HG03095 (cell line): ENCODE results near the gene LPP.

Source experiments
- ATAC-seq: cut with Tn5 transposase; IDR thresholded peaks from one replicate; pipeline ENCODE4 v1.9.1; 2021; ENCODE audit warnings: moderate library complexity; ENCODE audit not compliant: unreplicated experiment

LPP gene

GRCh38 chr3:188503647-188504046 is 349.7 kb downstream of the LPP start:
- ATAC-seq, result no peak

- no peak for ATAC-seq
Measured at GRCh38 chr3:188505151-188505550, 351.2 kb downstream of the LPP start.

DNA sequence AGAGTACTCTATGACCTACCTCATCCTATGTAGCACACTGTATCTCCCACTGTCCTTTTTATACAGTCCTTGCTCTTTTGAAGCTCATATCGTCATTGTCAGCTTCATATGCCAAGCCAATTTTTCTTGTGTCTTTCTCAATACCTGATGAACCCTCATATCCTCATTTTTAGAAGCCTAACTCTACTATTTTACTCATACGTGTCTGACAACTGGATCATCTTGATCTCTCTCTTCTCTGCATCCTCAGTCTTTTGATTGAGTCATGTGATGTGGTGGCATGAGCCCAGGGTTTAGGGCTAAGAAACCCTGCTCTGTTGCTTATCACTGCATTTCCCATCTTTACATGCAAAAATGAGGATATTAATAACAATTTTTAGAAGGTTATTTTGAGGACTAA is 352.0 kb downstream of the LPP start:
- no peak for ATAC-seq

DNA sequence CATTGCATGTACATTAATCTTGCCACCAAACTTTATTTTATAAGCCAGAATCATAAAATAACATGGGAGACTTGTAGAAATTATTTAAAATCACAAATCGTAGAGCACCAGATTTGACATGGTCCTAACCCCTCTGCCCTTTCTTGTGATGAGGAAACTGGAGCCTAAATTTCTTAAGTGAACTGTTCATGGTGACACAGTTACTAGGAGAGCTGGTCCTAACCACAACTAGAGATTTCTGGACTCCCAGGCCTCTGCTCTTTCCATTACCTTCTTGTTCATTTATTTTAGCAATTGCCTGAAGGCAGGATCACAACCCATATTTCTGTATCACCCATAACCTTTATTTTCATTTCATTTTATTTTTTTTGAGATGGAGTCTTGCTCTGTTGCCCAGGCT is 352.5 kb downstream of the LPP start:
- ATAC-seq, result no peak

- no peak for ATAC-seq
Measured at GRCh38 chr3:188507244-188507720, 353.3 kb downstream of the LPP start.

- no peak for ATAC-seq
Measured at GRCh38 chr3:188508454-188508853, 354.5 kb downstream of the LPP start.

DNA sequence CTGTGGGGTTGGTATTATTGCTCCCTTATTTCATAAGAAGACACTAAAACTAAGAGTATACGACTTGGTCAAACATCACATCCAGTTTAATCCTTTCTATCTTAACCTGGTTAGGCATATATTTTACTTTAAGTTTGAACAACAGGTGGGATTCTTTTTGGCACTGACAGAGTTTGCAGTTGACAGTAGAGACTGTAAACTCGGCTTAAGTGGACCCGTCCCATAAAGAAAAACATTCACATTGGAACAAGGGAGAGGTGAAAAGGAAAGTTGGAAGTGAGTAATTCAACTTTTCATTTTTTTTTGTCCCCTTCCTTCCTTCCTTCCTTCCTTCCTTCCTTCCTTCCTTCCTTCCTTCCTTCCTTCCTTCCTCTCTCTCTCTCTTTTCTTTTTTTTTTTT is 355.4 kb downstream of the LPP start:
- no peak for ATAC-seq

DNA sequence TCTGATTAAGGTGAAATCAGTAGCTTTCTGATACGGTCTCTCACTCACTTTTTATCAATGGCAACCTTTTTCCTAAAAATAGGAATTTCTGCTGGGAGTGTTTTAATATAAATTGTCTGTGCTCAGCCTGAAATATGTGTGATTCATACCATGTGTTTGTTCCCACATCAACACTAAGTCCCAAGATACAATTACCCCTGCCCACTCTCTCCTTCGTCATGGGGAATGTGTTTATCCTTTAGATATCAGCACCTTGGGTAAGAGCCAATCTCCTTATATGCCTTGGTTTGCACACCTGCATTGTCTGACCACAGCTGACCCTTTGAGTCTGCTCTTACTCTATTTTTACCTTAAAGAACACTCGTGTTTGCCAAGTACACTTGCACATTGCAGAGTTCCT is 356.4 kb downstream of the LPP start:
- no peak for ATAC-seq

DNA sequence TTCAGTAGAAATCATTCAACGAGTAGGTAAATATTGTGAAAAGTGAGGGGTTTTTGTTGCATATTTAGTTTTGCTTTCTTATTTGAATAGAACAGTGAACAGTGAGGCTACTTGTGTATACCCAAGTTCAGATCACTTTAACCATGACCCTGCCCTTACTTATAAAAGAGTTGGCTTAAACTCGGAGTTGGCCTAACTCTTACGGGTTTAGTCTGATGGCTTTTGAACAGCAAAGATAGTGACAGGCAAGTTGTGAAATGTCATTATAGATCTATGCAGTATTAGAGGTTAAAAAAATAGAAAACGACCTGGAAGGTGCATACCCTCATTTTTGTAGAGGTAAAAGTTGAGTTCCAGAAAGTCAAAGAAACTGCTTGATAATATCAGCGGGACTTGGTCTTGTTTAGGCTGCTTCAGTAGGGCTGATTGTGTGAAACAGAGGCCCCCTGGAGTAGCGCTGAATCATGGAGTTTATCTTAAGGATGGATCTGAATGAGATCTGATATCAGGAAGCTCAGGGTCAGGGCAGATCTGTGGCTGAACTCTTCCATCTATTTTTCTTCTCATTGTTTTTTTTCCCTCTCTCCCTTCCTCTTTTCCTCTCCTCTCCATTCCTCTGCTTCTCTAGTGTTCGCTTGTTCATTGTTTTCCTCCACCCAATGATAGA is 359.8 kb downstream of the LPP start:
- ATAC-seq, result no peak

DNA sequence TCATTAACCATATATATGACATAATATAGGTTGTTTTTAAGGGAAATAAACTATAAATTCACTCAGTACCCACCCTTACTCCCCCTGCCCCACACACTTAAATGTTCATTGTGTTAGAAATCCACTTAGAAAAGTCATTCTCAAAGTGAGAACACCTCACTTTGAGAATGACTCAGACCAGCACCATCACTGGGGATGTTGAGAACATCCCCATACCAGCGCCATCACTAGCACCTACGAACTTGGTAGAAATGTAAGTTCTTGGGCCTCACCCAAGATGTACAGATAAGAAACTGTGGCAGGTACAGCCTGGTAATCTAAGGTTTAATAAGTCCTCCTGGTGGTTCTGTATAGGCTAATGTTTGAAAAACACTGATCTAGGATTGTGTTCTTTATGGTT is 362.6 kb downstream of the LPP start:
- ATAC-seq, result no peak

DNA sequence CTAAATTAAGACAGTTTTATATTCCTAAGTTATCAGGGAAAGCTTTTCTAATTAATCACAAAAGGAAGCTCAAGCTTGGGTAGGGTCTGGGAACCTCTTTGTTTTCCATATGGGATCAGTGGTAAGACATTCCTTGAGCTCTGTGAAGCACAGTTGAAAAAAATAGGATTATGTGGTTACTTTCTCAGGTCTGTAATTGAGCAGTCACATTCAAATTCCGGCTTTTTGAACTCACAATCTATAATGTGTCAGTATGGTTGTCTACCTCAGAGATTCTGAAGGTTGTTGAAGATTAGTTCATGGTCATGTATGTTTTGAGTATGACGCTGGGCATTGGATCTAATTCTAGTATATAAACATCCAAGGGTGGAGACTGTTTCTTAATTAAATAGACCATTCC is 364.5 kb downstream of the LPP start:
- ATAC-seq, result no peak

- ATAC-seq, result no peak
Measured at GRCh38 chr3:188518835-188519452, 365.0 kb downstream of the LPP start.

GRCh38 chr3:188520466-188520865 is 366.5 kb downstream of the LPP start:
- no peak for ATAC-seq

- ATAC-seq, result no peak
Measured at GRCh38 chr3:188522115-188522514, 368.2 kb downstream of the LPP start.

GRCh38 chr3:188523291-188523690 is 369.3 kb downstream of the LPP start:
- ATAC-seq, result no peak

- ATAC-seq, result no peak
Measured at GRCh38 chr3:188524052-188524451, 370.1 kb downstream of the LPP start.

GRCh38 chr3:188526057-188526456 is 372.1 kb downstream of the LPP start:
- ATAC-seq, result no peak

GRCh38 chr3:188527389-188527788 is 373.4 kb downstream of the LPP start:
- ATAC-seq, result no peak

DNA sequence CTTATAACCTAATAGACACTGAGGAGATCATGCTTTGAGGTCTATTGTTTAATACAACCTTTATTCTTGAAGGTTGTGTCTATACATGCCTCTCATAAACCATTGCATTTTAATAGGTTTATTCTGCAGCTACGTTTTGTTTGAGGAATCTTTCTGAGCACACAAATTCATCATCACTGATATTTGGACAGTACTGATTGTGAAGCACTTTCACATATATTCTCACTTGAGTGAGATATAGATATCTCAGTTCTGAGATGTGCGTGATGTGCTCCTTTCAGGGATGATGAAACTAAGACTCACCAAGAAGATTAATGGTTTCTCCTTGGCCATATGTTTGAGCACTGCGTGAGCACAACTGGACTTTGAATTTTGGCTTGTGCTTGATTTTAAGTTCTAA is 374.4 kb downstream of the LPP start:
- no peak for ATAC-seq

- no peak for ATAC-seq
Measured at GRCh38 chr3:188529228-188529627, 375.3 kb downstream of the LPP start.

DNA sequence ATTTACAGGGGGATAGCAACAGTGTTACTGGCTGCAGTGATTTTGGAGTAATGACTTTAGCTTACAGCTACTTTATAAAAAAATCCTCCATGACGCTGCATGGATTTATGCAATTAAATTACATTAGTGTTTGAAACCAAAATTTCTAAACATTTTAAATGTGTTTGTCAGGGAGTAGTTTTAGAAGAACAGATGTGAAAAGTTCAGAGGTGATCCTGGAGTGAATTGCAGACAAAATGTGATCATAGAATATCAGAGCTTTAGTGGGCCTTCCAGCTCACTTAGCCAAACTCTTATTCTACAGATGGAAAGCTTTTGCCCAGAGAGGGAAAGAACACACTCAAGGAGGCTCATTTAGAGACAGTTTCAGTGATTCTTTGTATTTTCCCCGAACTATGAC is 376.3 kb downstream of the LPP start:
- ATAC-seq, result no peak

- ATAC-seq, result no peak
Measured at GRCh38 chr3:188531210-188531609, 377.3 kb downstream of the LPP start.

DNA sequence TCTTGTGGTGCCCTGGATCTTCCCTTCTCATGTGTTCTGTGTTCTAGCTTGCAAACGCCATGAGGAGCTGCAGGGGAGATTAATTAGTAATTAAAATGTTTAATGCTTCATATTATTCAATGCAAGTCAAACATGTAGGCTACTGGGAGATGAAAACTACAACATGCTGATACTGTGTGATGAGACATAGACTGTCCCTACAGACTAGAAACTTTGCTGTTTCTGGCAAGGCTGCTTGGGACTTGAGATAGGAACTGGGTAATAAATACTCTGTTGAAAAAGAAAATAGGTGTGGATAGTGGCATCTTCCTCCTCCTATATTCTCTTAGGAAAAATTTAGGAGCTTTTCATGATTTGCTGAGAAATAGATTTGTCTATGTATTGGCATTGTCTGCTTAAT is 379.2 kb downstream of the LPP start:
- ATAC-seq, result no peak
